OCI-LY3 (cell line): ENCODE measurements around the gene CHD5.

Source experiments
- H2AFZ ChIP-seq: fragments of 200-600, 300-600 bp; shearing (Covaris generic); 2 replicates; pipeline ENCODE4 v1.6.0; 2014; ENCODE audit warnings: antibody characterized with exemption, low read depth, low read length
- H3K27ac ChIP-seq: fragments of 200-600, 300-600 bp; sonication (generic); 2 replicates; pipeline ENCODE4 v1.5.1; 2014; ENCODE audit warnings: mild to moderate bottlenecking, low read length, moderate library complexity, mixed read lengths
- H3K27me3 ChIP-seq: fragments of 200-600, 300-600 bp; sonication (generic); 2 replicates; pipeline ENCODE4 v1.6.1; 2014; ENCODE audit warnings: low read depth, low read length, mixed read lengths
- H3K36me3 ChIP-seq: fragments of 200-600, 300-600 bp; sonication (generic); replicated peaks from 2 replicates; pipeline ENCODE3; 2014; ENCODE audit warnings: low read depth, low read length, mixed read lengths
- H3K4me1 ChIP-seq: fragments of 300-600, 200-600 bp; sonication (generic); 2 replicates; pipeline ENCODE4 v1.6.1; 2014; ENCODE audit warnings: low read length, mixed read lengths
- H3K4me2 ChIP-seq: fragments of 200-600, 300-600 bp; sonication (generic); 2 replicates; pipeline ENCODE4 v1.6.1; 2014; ENCODE audit warnings: low read length, mixed read lengths
- H3K4me3 ChIP-seq: fragments of 300-600, 200-600 bp; sonication (generic); 2 replicates; pipeline ENCODE4 v1.5.1; 2014; ENCODE audit warnings: antibody characterized with exemption, mild to moderate bottlenecking, low read length, moderate library complexity
- H3K79me2 ChIP-seq: fragments of 300-600, 200-600 bp; shearing (Covaris generic); 2 replicates; pipeline ENCODE4 v1.6.1; 2014; ENCODE audit warnings: mild to moderate bottlenecking, low read length, mixed read lengths
- H3K9ac ChIP-seq: fragments of 300-600, 200-600 bp; shearing (Covaris generic); 2 replicates; pipeline ENCODE4 v1.6.0; 2014; ENCODE audit warnings: mild to moderate bottlenecking, low read length, moderate library complexity
- H3K9me3 ChIP-seq: fragments of 200-600, 300-600 bp; shearing (Covaris generic); 2 replicates; pipeline ENCODE4 v1.6.1; 2014; ENCODE audit warnings: low read length, mixed read lengths; ENCODE audit not compliant: insufficient read depth
- H4K20me1 ChIP-seq: fragments of 200-600, 300-600 bp; sonication (generic); 2 replicates; pipeline ENCODE4 v1.6.1; 2016; ENCODE audit warnings: low read length, mixed read lengths; ENCODE audit not compliant: insufficient read depth
- CTCF ChIP-seq: fragments of 200-600, 300-600 bp; sonication (generic); IDR thresholded peaks from 2 replicates; pipeline ENCODE4 v1.5.1; 2014; ENCODE audit warnings: antibody characterized with exemption, low read length, low read depth
- EZH2phosphoT487 ChIP-seq: fragments of 200-600 bp; shearing (Covaris generic); IDR thresholded peaks from 2 replicates; pipeline ENCODE4 v1.6.1; 2018; ENCODE audit warnings: antibody characterized with exemption, mixed run types, low read depth

The CHD5 gene

DNA sequence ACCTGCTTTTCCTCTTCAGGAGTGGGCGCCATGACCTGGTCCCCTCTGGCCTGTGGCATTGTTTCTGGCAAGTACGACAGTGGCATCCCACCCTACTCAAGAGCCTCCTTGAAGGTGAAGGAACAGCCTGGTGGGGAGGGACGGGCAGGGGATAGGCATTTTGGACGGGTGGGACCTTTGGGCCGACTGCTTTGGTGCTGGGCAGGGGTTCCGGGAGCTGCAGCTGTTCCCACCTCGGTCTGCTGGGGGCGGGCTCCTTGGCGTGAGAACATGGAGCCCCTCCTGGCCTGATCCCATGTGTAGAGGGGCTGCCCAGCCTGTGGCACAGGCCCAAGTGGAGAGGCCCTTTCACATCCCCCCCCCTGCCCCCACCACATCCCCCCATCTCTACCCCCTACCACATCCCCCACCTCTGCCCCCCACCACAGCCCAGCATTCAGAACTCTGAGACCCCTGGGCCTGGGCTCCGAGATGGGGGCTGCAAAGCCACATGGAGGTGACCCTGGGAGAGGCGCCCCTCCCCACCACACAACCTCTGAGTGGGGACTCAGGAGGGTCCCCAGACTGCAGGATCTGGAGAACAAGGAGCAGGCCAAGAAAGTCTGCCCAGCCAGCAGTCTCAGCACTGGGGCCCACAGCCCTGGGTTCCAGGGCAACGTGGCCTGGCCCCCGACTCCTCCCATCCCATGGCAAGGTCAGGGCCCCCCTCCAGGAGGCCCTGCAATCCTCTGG, 84.4 kb downstream of the CHD5 start:
- Histone ChIP-seq H3K36me3 (no peaks in the 10 kb centered on the region), H4K20me1 (no peaks in the 10 kb centered on the region), H2AFZ (no peak overlapping the region), H3K27ac (no peak overlapping the region), H3K4me2 (no peak overlapping the region), H3K27me3 (no peaks in the 10 kb centered on the region), H3K9ac (no peak overlapping the region), H3K79me2 (no peaks in the 10 kb centered on the region), H3K4me1 (no peaks in the 10 kb centered on the region), H3K9me3 (no peaks in the 10 kb centered on the region), H3K4me3 (no peak overlapping the region)
- TF ChIP-seq CTCF (no peak), EZH2phosphoT487 (no peak)

DNA sequence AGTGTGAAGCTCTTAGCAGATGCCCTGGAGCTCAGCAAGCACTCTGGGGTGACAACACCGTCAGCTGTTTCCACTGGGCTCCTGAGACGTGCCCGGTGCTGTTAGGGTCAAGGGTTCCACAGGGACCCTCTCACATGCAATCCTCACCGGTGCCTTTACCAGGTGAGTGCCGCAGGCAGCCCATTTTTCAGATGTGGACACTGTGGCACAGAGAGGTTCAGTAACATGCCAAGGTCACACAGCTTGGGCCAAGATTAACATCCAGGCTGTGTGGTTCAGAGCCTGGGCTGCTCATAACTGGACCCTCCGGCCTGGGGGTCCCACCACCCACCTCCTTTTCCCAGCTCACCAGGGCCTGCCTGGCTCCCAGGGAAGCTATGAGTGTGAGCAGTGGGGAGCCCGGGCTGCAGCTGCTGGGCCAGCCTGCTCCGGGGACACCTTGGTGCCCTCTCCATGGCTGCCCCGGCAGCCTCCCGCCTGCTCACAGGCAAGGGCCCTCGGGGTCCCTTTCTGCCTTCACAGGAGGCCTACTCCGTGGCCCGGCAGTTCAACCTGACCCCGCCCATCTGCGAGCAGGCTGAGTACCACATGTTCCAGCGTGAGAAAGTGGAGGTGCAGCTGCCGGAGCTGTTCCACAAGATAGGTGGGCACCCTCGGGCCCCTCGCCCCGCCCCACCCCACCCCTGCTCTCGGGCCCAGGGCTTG, 85.2 kb downstream of the CHD5 start:
- Histone ChIP-seq H4K20me1 (no peaks in the 10 kb centered on the region), H3K9ac (no peak overlapping the region), H3K4me1 (no peaks in the 10 kb centered on the region), H3K27me3 (no peaks in the 10 kb centered on the region), H3K4me2 (no peak overlapping the region), H3K4me3 (no peak overlapping the region), H3K36me3 (no peaks in the 10 kb centered on the region), H3K27ac (no peak overlapping the region), H3K79me2 (no peaks in the 10 kb centered on the region), H2AFZ (no peak overlapping the region), H3K9me3 (no peaks in the 10 kb centered on the region)
- no peak for TF ChIP-seq CTCF
- TF ChIP-seq EZH2phosphoT487: no peak

GRCh38 chr1:6094246-6094645, 85.9 kb downstream of the CHD5 start:
- Histone ChIP-seq H3K27me3 (no peaks in the 10 kb centered on the region), H3K4me3 (no peak overlapping the region), H3K9me3 (no peaks in the 10 kb centered on the region), H4K20me1 (no peaks in the 10 kb centered on the region), H2AFZ (no peak overlapping the region), H3K4me2 (no peak overlapping the region), H3K9ac (no peak overlapping the region), H3K79me2 (no peaks in the 10 kb centered on the region), H3K27ac (no peak overlapping the region), H3K36me3 (no peaks in the 10 kb centered on the region), H3K4me1 (no peaks in the 10 kb centered on the region)
- TF ChIP-seq CTCF: no peak
- TF ChIP-seq EZH2phosphoT487: no peak

DNA sequence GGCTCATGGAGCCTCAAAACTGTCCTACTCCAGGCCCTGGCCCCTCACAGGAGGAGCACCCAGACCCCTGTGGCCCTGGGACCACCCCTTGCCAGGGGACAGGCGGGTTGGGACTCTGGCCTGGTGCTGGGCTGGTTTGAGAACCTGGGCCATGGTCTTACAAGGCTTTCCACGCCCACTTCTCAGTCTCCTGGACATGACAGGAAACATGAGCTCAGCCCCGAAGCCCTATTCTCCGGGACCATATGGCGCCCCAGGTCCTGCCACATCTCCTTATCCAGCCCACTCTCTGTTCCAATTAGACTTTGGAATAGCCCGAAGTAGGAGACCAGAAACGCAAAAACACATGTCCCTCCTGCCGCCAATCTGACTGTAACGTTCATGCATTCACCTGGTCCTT, 86.5 kb downstream of the CHD5 start:
- no peak overlapping the region for H2AFZ ChIP-seq
- H3K27ac ChIP-seq: no peak overlapping the region
- H4K20me1 ChIP-seq: no peaks in the 10 kb centered on the region
- H3K4me2 ChIP-seq: no peak overlapping the region
- H3K4me1 ChIP-seq: no peaks in the 10 kb centered on the region
- no peak for TF ChIP-seq CTCF
- no peak for TF ChIP-seq EZH2phosphoT487
- no peak overlapping the region for H3K9ac ChIP-seq
- no peaks in the 10 kb centered on the region for H3K36me3 ChIP-seq
- H3K27me3 ChIP-seq: no peaks in the 10 kb centered on the region
- H3K79me2 ChIP-seq: no peaks in the 10 kb centered on the region
- no peaks in the 10 kb centered on the region for H3K9me3 ChIP-seq
- no peak overlapping the region for H3K4me3 ChIP-seq
